SJSA1 (cell line): ENCODE results near the gene BLM. TPM values are rescaled to one million over a fixed set of nuclear protein-coding genes. Genes with fewer than 3 reads are reported as not detected.

ENCODE experiments used
- DNase-seq, 2 experiments: peaks; one replicate each; pipeline ENCODE4 v3.0.0-alpha.2; 2015 to 2020; ENCODE audit warnings: low spot score in 2 of 2, low read depth in 1 of 2
- H3K27ac ChIP-seq: fragments of 250-450 bp; sonication (Bioruptor Pico); 2 replicates; pipeline ENCODE4 v1.5.1; 2020; ENCODE audit warnings: mild to moderate bottlenecking, moderate library complexity
- H3K27me3 ChIP-seq: fragments of 250-450 bp; sonication (Bioruptor Pico); replicated peaks from 2 replicates; pipeline ENCODE4 v1.5.1; 2020; ENCODE audit warnings: mild to moderate bottlenecking, moderate library complexity
- H3K36me3 ChIP-seq: fragments of 250-450 bp; sonication (Bioruptor Pico); 2 replicates; pipeline ENCODE4 v1.5.1; 2020; ENCODE audit warnings: mild to moderate bottlenecking
- H3K4me1 ChIP-seq: fragments of 250-450 bp; sonication (Bioruptor Pico); replicated peaks from 2 replicates; pipeline ENCODE4 v1.6.1; 2021; ENCODE audit warnings: mild to moderate bottlenecking
- H3K4me3 ChIP-seq: fragments of 250-450 bp; sonication (Bioruptor Pico); 2 replicates; pipeline ENCODE4 v1.5.1; 2020; ENCODE audit warnings: mild to moderate bottlenecking
- H3K9me3 ChIP-seq: fragments of 250-450 bp; sonication (Bioruptor Pico); replicated peaks from 2 replicates; pipeline ENCODE4 v1.5.1; 2020; ENCODE audit warnings: mild to moderate bottlenecking
- total RNA-seq: library from RNA; depleted of rRNA; stranded (reverse); fragments of >200 nt; shearing (Covaris generic); gene quantifications from 2 replicates; pipeline ENCODE4 v1.2.3, GENCODE V29; 2014

The BLM gene
- total RNA-seq, 1 experiment from 2014 or later: 25.0 TPM

GRCh38 chr15:90761629-90762028, 44.5 kb downstream of the BLM start:
- Histone ChIP-seq H3K27ac (no peak overlapping the region), H3K36me3 (peaks cover 55% of the 10 kb centered on the region), H3K9me3 (no peaks in the 10 kb centered on the region), H3K4me3 (no peak overlapping the region), H3K4me1 (peaks cover 23% of the 10 kb centered on the region), H3K27me3 (no peaks in the 10 kb centered on the region)
- no peak for DNase-seq

DNA sequence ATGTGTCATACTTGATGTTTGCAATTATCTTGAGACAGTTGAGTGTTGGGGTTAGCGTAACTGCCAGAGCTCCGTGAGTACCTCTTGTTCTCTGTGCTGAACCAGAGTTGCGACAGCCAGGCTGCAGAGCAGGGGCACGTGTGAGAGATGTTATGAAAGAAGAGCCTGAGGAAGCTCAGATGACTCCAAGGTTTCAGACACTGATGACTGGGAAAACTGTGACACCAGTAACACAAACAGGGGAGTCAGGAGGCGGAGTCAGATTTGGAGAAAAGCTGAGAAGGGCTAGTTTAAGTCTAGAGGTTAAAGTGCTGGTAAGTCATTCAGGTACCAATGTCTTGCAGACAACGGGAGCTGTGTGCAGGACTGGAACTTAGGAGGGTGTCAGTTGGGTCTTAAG, 45.0 kb downstream of the BLM start:
- Histone ChIP-seq H3K4me1 (peaks cover 23% of the 10 kb centered on the region), H3K4me3 (no peak overlapping the region), H3K27me3 (no peaks in the 10 kb centered on the region), H3K27ac (no peak overlapping the region), H3K36me3 (peaks cover 51% of the 10 kb centered on the region), H3K9me3 (no peaks in the 10 kb centered on the region)
- DNase-seq: no peak

DNA sequence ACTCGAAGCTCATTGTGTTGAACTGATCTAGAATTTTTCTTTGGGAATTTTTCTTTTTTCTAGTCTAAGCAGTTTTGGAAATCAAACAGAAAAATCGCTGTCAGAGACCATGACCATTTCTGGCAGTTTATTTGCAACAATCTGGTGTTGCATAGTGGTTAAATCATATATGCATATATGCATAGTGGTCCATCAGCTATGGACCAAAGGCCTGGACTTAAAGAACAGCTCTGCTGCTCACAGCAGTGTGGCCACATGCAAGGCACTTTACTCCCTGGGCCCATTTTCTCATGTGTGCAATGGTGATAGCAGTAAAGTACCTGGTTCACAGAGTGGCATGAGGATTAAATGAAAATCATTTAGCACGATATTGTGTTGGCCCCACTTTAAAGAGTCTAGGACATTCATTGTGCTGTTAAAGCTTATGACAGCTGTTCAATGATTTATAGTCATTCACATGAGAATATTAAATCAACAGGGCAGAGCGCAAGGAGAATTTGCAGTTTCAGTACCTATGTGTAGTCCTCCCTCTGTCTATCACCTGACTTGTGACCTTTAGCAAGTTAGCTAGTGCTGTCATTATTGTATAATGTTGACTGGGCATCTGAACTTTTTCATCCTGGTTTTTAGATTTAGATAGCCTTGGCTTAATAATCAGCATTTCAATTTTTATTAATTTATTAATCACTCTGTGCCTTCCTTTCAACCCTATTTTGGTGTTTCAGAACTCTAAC, 46.4 kb downstream of the BLM start:
- Histone ChIP-seq H3K9me3 (no peaks in the 10 kb centered on the region), H3K4me1 (peaks cover 23% of the 10 kb centered on the region), H3K27me3 (no peaks in the 10 kb centered on the region), H3K4me3 (no peak overlapping the region), H3K36me3 (peaks cover 51% of the 10 kb centered on the region), H3K27ac (no peak overlapping the region)
- DNase-seq: no peak

DNA sequence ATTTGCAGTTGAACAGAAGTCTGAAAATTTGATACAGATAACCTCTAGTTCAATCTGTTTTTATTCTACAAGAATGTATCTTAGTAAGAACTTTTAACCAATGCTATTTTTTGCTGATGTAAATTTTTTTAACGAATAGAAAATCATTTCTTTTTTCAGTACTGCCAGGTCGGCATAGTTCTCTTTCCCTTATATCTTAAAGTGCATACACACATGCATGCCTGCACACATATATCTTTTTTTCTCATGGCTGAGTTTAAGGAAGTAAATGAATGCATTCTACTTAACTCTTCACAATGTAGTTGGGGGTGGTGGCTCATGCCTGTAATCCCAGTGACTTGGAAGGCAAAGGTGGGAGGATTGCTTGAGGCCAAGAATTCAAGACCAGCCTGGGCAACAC, 48.4 kb downstream of the BLM start:
- H3K27ac ChIP-seq: no peak overlapping the region
- H3K4me3 ChIP-seq: no peak overlapping the region
- H3K4me1 ChIP-seq: peaks cover 23% of the 10 kb centered on the region
- H3K36me3 ChIP-seq: peaks cover 47% of the 10 kb centered on the region
- no peaks in the 10 kb centered on the region for H3K9me3 ChIP-seq
- no peaks in the 10 kb centered on the region for H3K27me3 ChIP-seq
- no peak for DNase-seq

DNA sequence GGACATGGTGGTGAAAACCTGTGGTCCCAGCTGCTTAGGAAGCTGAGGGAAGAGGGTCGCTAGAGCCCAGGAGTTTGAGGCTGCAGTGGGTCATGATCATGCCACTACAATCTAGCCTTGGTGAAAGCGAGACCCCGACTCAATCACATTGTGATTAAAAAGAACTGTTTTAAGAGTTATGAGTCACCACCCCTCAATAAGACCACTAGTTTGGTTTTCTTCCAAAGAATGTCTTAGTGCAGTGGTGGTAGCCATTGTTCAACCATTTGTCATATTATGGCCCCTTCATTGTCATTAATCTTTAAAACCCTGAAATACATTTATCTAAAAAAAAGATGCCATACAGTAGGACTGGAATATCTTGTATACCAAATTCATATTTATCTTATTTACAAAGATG, 48.8 kb downstream of the BLM start:
- H3K4me3 ChIP-seq: no peak overlapping the region
- H3K36me3 ChIP-seq: peaks cover 43% of the 10 kb centered on the region
- no peak overlapping the region for H3K27ac ChIP-seq
- H3K9me3 ChIP-seq: no peaks in the 10 kb centered on the region
- no peaks in the 10 kb centered on the region for H3K27me3 ChIP-seq
- peaks cover 23% of the 10 kb centered on the region for H3K4me1 ChIP-seq
- DNase-seq: no peak

GRCh38 chr15:90769375-90769774, 52.2 kb downstream of the BLM start:
- Histone ChIP-seq H3K4me3 (no peak overlapping the region), H3K9me3 (no peaks in the 10 kb centered on the region), H3K36me3 (peaks cover 30% of the 10 kb centered on the region), H3K27me3 (no peaks in the 10 kb centered on the region), H3K27ac (no peak overlapping the region), H3K4me1 (peaks cover 20% of the 10 kb centered on the region)
- DNase-seq: no peak

DNA sequence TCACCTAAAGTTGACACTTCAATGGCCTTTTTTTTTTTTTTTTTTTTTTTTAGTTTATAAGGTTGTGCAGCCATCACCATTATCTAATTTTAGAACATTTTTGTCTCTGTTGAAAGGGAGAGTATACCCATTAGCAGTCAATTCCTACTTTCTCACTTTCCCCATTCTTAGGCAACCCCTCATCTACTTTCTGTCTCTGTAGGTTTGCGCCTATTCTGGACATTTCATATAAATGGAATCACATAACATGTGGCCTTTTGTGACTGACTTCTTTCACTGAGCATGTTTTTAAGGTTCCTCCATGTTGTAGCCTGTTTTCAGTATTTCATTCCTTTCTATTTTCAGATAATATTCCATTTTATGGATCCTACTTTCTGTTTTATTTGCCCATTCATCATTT, 56.3 kb downstream of the BLM start:
- H3K4me1 ChIP-seq: peaks cover 27% of the 10 kb centered on the region
- H3K27ac ChIP-seq: no peak overlapping the region
- no peaks in the 10 kb centered on the region for H3K27me3 ChIP-seq
- no peaks in the 10 kb centered on the region for H3K9me3 ChIP-seq
- no peak for DNase-seq
- H3K4me3 ChIP-seq: no peak overlapping the region
- H3K36me3 ChIP-seq: peaks cover 17% of the 10 kb centered on the region

DNA sequence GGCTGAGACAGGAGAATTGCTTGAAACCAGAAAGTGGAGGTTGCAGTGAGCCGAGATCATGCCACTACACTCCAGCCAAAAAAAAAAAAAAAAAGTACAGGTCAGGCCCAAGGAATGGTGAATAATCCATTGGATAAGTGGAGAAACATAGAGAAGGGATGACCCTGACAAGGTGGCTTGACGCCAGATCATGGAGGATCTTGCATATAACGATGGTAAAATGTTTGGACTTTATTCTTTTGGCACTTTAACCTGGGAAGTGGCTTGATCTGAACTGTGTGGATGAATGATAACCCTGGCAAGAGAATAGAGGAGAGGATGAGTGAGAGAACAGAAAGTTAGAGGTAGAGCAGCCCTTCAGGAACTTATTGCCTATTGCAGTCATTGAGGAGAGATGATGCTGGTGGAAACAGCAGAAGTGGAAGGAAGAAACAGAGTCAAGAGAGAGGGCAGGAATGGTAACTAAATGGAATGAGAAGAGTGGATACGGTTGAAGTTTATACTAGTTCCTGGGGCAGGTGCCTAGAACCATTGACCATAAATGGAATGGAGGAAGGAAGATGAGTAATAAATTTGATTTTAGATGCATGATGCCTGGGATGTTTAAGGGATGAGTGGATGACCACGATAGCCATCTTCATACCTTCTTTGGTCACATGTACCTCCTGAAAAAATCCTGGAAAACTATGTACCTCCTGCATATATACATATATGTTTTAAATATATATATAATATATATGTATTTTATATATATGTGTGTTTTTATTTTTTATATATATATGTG, 57.8 kb downstream of the BLM start:
- no peak overlapping the region for H3K4me3 ChIP-seq
- peak overlapping the region; percentile 65 for H3K27ac ChIP-seq
- H3K4me1 ChIP-seq: peaks cover 27% of the 10 kb centered on the region
- DNase-seq: peak in 1 of 2 experiments; percentile 49
- no peaks in the 10 kb centered on the region for H3K9me3 ChIP-seq
- peaks cover 14% of the 10 kb centered on the region for H3K36me3 ChIP-seq
- no peaks in the 10 kb centered on the region for H3K27me3 ChIP-seq

GRCh38 chr15:90780916-90781315, 63.8 kb downstream of the BLM start:
- Histone ChIP-seq H3K9me3 (no peaks in the 10 kb centered on the region), H3K27ac (no peak overlapping the region), H3K27me3 (no peaks in the 10 kb centered on the region), H3K4me3 (no peak overlapping the region), H3K36me3 (peaks cover 11% of the 10 kb centered on the region), H3K4me1 (peaks cover 18% of the 10 kb centered on the region)
- DNase-seq: no peak

- Histone ChIP-seq H3K36me3 (0 out of 2 replicates have a peak, but pooled peaks cover 3% of the 10 kb centered on the region), H3K27me3 (no peaks in the 10 kb centered on the region)
These were observed 65.3 kb downstream of the BLM start for GRCh38 chr15:90782442-90782841.

GRCh38 chr15:90787881-90788280, 70.7 kb downstream of the BLM start:
- peak in 1 of 2 experiments; percentile 91 for DNase-seq
- Histone ChIP-seq H3K4me3 (no peak overlapping the region), H3K27ac (peak overlapping the region; percentile 93), H3K36me3 (peaks cover 7% of the 10 kb centered on the region), H3K4me1 (peaks cover 42% of the 10 kb centered on the region), H3K27me3 (no peaks in the 10 kb centered on the region), H3K9me3 (no peaks in the 10 kb centered on the region)

More at GRCh38 chr15:90782442-90782841, 65.3 kb downstream of the BLM start:
- no peak for DNase-seq
- Histone ChIP-seq H3K4me1 (peaks cover 31% of the 10 kb centered on the region), H3K27ac (no peak overlapping the region), H3K4me3 (no peak overlapping the region), H3K9me3 (no peaks in the 10 kb centered on the region)

- H3K36me3 ChIP-seq: peaks cover 10% of the 10 kb centered on the region
- H3K27me3 ChIP-seq: no peaks in the 10 kb centered on the region
- peaks cover 39% of the 10 kb centered on the region for H3K4me1 ChIP-seq
- no peak overlapping the region for H3K27ac ChIP-seq
- no peak for DNase-seq
- no peak overlapping the region for H3K4me3 ChIP-seq
- no peaks in the 10 kb centered on the region for H3K9me3 ChIP-seq
These were observed 72.3 kb downstream of the BLM start for GRCh38 chr15:90789462-90789861.

DNA sequence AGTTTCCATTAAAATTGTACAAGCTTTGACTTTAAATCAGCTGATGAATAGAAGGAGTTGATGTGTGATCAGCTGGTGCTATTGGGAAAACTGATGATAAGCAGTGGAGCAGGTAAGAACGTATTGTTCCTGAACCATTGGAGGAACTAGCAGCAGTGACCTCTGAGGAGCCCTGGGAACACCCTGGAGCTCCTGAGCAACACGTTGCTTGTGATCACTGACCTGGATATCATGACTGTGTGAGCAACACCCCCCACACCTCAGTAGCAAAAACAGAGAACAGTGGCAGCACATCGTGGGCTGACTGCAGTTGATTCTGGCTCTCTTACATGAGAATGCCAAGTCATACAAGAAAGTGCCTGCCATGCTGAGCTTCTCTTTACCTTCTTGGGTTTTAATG, 72.9 kb downstream of the BLM start:
- no peak overlapping the region for H3K27ac ChIP-seq
- H3K9me3 ChIP-seq: no peaks in the 10 kb centered on the region
- H3K36me3 ChIP-seq: peaks cover 13% of the 10 kb centered on the region
- no peak overlapping the region for H3K4me3 ChIP-seq
- DNase-seq: no peak
- H3K4me1 ChIP-seq: peaks cover 33% of the 10 kb centered on the region
- H3K27me3 ChIP-seq: no peaks in the 10 kb centered on the region

DNA sequence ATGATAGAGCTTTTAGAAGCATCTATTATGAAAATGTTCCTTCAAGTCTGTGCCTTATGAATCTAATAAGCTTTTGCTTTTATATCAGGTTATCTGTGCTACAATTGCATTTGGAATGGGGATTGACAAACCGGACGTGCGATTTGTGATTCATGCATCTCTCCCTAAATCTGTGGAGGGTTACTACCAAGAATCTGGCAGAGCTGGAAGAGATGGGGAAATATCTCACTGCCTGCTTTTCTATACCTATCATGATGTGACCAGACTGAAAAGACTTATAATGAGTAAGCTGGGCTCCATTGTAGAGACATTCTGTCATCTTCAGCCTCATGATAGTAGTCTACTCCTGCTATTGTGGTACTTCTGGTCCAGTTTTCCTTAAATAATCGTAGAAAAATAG, 73.4 kb downstream of the BLM start:
- Histone ChIP-seq H3K36me3 (peaks cover 15% of the 10 kb centered on the region), H3K4me1 (peaks cover 28% of the 10 kb centered on the region), H3K4me3 (no peak overlapping the region), H3K9me3 (no peaks in the 10 kb centered on the region), H3K27me3 (no peaks in the 10 kb centered on the region), H3K27ac (no peak overlapping the region)
- DNase-seq: no peak
